ENCODE measurements around the gene AKR1C2.

GRCh38 chr10:5014936-5015335, 11.3 kb upstream of the AKR1C2 start:
- TF ChIP-seq SMC3 (IDR thresholded peaks at IDR 0.05; ENCODE audit: borderline replicate concordance, low read length) (no peak), TAF1 (IDR thresholded peaks at IDR 0.05; ENCODE audit: borderline replicate concordance, low read depth, low read length) (no peak), CTCF (IDR thresholded peaks at IDR 0.05 in 2 of 3, conservative IDR thresholded peaks at IDR 0.05 in 1 of 3; ENCODE audit: control insufficient read depth in 2 of 3, extremely low read depth in 1 of 3, insufficient read depth in 1 of 3, low read depth in 3 of 3, low read length in 3 of 3) (peak in 1 of 3 experiments; percentile 5; a peak in 1 of 6 replicates), HDAC2 (IDR thresholded peaks at IDR 0.05) (no peak), POLR2A (IDR thresholded peaks at IDR 0.05; ENCODE audit: low read depth, low read length) (no peak), MXI1 (IDR thresholded peaks at IDR 0.05; ENCODE audit: low read depth, low read length) (no peak), ATF7 (IDR thresholded peaks at IDR 0.05; ENCODE audit: low read depth) (no peak), NR2C2 (IDR thresholded peaks at IDR 0.05; ENCODE audit: borderline replicate concordance, control insufficient read depth, insufficient read length, low read depth) (no peak), POLR2AphosphoS5 (IDR thresholded peaks at IDR 0.05; ENCODE audit: low read length) (no peak), ASH2L (IDR thresholded peaks at IDR 0.05; ENCODE audit: borderline replicate concordance, low read depth) (no peak), RBBP5 (conservative IDR thresholded peaks at IDR 0.05) (no peak), NR2F1 (conservative IDR thresholded peaks at IDR 0.05) (no peak), MAX (IDR thresholded peaks at IDR 0.05; ENCODE audit: low read depth, low read length) (no peak)

All from GM12878 (cell line).